KMS-11 (cell line): ENCODE measurements around the gene ATIC.

Source experiments
- H2AFZ ChIP-seq: fragments of 200-600 bp; sonication (generic); 2 replicates; pipeline ENCODE4 v1.6.1; 2016; ENCODE audit warnings: antibody characterized with exemption, mixed run types, low read depth
- H3K27ac ChIP-seq: fragments of 200-600 bp; sonication (generic); 2 replicates; pipeline ENCODE4 v1.6.1; 2016; ENCODE audit warnings: mild to moderate bottlenecking, mixed run types
- H3K27me3 ChIP-seq: fragments of 200-600 bp; sonication (generic); 2 replicates; pipeline ENCODE4 v1.6.1; 2017; ENCODE audit warnings: mild to moderate bottlenecking, low read depth, mixed run types, moderate library complexity; ENCODE audit not compliant: insufficient read depth
- H3K36me3 ChIP-seq: fragments of 200-600 bp; sonication (generic); 2 replicates; pipeline ENCODE4 v1.6.1; 2017; ENCODE audit warnings: mild to moderate bottlenecking, mixed run types; ENCODE audit not compliant: insufficient read depth
- H3K4me1 ChIP-seq: fragments of 200-600 bp; sonication (generic); 2 replicates; pipeline ENCODE4 v1.6.1; 2016; ENCODE audit warnings: mild to moderate bottlenecking, low read depth, mixed run types; ENCODE audit not compliant: poor library complexity, severe bottlenecking
- H3K4me2 ChIP-seq: fragments of 200-600 bp; sonication (generic); 2 replicates; pipeline ENCODE4 v1.7.0; 2016; ENCODE audit warnings: mild to moderate bottlenecking, mixed run types
- H3K4me3 ChIP-seq: fragments of 200-600 bp; sonication (generic); IDR thresholded peaks from 2 replicates; pipeline ENCODE4 v1.6.1; 2017; ENCODE audit warnings: low read depth, low read length, mixed read lengths; ENCODE audit not compliant: insufficient read depth
- H3K79me2 ChIP-seq: fragments of 200-600 bp; sonication (generic); 2 replicates; pipeline ENCODE4 v1.6.1; 2016; ENCODE audit warnings: low read depth, mixed run types; ENCODE audit not compliant: insufficient read depth
- H3K9ac ChIP-seq: fragments of 200-600 bp; sonication (generic); 2 replicates; pipeline ENCODE4 v1.6.1; 2016; ENCODE audit warnings: mild to moderate bottlenecking, mixed run types
- H4K20me1 ChIP-seq: fragments of 200-600 bp; sonication (generic); 2 replicates; pipeline ENCODE4 v1.6.1; 2016; ENCODE audit warnings: mild to moderate bottlenecking, mixed run types; ENCODE audit not compliant: insufficient read depth
- CTCF ChIP-seq: fragments of 200-600 bp; sonication (generic); conservative IDR thresholded peaks from 2 replicates; pipeline ENCODE4 v1.6.1; 2017; ENCODE audit warnings: low read depth, mild to moderate bottlenecking, antibody characterized with exemption, low read length, moderate library complexity, mixed read lengths

ATIC gene

DNA sequence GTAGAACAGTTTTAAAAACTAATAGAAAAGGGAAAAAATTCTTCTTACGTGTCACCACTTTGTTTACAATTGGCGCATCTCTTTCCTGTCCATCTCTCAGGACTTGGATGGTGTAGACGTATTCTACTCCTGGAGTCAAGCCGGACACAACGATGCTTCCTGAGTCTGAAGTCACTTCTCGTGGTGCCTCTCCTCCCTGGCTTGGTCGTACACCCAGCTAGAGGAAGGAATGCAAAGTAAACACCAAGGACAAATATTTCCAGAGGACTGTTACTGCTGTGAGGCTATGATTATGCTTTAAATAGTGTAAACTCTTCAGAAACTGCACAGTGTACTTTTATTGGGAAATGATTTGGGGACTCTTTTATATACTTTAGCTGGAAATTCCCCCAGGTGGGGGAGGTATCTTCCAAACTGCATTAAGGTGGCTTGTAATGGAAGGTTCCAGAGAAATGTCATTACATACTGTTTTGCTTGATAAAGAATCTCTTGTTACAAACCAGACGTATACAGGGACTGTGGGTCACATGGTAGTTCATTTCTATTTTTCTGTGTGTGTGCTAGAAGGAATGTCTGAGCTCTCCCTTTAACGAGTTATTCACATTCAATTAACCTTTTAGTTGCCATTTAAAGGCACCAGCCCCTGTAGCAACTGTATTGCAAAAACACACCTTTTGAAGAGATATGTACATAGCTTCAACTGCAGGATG lies 85.9 kb downstream of the ATIC start:
- Histone ChIP-seq H3K4me2 (no peak overlapping the region), H3K27me3 (no peaks in the 10 kb centered on the region), H3K9ac (no peak overlapping the region), H3K36me3 (no peaks in the 10 kb centered on the region), H4K20me1 (no peaks in the 10 kb centered on the region), H2AFZ (no peak overlapping the region), H3K79me2 (no peaks in the 10 kb centered on the region), H3K4me1 (peaks cover 20% of the 10 kb centered on the region), H3K27ac (no peak overlapping the region), H3K4me3 (no peak overlapping the region)
- TF ChIP-seq CTCF = no peak

GRCh38 chr2:215399067-215399716 lies 87.3 kb downstream of the ATIC start:
- no peaks in the 10 kb centered on the region for H4K20me1 ChIP-seq
- H3K27ac ChIP-seq = no peak overlapping the region
- no peaks in the 10 kb centered on the region for H3K79me2 ChIP-seq
- peaks cover 26% of the 10 kb centered on the region for H3K4me1 ChIP-seq
- no peak overlapping the region for H3K4me2 ChIP-seq
- no peaks in the 10 kb centered on the region for H3K27me3 ChIP-seq
- H3K4me3 ChIP-seq = no peak overlapping the region
- no peak for TF ChIP-seq CTCF
- no peak overlapping the region for H2AFZ ChIP-seq
- no peak overlapping the region for H3K9ac ChIP-seq
- no peaks in the 10 kb centered on the region for H3K36me3 ChIP-seq
